Endothelial cell of hepatic sinusoid (primary cell): Measurements from ENCODE around the gene CLDND2.
"Not testable (repeated sequence)": the region's sequence is repeated elsewhere in the genome, so short reads cannot be mapped to it uniquely, and the experiment has no call there.

Experiments used
- in situ Hi-C: cut with HindIII; loops from 2 replicates; pipeline ENCODE4 v1.10.0; 2017; ENCODE audit warnings: low sequenced_read_pairs

Gene CLDND2

DNA sequence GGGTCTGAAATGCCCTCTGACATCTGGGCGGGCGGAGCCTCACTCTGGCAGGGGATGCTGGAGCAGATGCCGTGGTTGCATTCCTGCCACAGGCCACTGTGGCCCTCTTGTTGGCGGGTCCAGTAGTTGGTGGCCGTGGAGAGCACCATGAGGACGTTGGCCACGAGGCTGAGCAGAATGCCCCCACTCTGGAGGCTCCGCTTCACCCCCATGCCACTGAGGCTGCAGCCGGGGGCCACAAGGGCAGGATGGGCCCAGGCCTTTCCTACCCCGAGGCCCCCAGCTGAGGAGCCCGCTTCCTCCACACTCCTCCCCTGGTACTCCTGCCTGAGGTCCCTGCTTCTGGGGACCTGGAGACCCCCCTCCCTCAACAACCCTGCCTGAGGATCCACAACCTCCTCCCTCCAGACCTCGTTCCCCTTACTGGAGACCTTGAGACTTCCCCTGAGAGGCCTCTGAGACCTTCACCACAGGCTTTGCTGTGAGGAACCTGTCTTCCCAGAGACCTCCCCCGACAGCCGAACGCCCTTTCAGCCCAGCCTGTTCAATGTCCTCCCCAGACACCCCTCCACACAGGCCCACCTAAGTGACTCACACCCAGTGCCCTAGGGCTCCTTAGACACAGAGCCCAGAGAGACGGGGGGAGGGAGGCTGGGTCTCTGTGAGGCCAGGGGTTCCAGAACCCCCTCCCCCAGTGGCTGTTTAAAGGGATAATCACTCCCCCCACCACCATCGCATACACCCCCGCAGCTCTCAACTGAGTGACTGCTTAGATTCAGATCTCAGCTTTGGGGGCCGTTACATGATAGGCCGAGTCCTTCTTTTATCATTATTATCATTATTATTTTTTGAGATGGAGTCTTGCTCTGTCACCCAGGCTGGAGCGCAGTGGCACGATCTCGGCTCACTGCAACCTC lies at the start of gene CLDND2:
CLDND2 (minus strand) TSS at position 638 of the 917 bp plus-strand sequence; CDS start at position 212, 426 bp downstream.
- in situ Hi-C loops: no loop called here

DNA sequence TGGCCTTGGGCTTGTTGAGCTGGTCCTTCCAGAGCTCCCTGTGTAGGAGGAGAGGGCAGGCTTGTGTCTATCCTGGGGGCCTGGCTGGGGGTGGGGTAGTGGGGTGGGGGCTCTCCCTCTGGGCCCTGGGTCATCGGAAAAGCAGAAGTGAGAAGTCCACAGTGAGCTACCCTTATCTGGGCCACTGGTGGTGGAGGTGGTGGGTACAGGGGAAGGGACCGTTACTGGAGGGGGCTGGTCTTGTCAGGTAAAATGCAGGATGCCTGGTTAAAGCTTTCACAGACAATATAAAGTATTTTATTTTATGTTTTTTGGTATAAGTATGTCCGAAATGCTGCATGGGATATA lies 49.0 kb upstream of the CLDND2 start:
- in situ Hi-C loops: loop anchor here (10.0 kb wide), 1 partner anchor 63 kb away; no protein-coding TSS in a partner anchor

GRCh38 chr19:51417107-51417809 lies 48.5 kb upstream of the CLDND2 start, which contains the start of gene SIGLEC10:
TSS of gene SIGLEC10 (minus strand) at chr19:51417642. CDS start at chr19:51417581, 61 bp downstream.
- in situ Hi-C loops: loop anchor here (10.0 kb wide), 1 partner anchor 62 kb away; no protein-coding TSS in a partner anchor

DNA sequence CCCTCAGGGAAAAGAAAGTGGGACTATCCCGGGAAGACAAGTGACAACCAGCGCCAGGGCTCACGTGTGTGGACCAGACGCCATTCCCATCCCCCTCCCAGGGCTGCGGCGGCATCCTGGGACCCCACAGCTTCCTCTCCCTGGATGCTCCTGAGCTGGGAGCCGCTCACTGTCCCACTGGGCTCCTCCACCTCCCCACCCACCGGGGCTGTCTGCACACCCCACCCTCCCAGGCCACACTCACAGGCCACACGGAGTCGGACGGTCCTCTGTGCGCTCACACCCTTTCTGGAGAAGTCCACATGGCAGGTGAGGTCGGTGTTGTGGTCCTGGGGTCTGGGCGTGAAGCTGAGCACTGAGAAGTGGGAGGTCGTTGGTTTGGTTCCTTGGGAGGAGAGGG lies 47.6 kb upstream of the CLDND2 start:
- in situ Hi-C loops: loop anchor here (10.0 kb wide), 1 partner anchor 62 kb away; no protein-coding TSS in a partner anchor

- in situ Hi-C loops: loop anchor here (10.0 kb wide), 1 partner anchor 60 kb away; no protein-coding TSS in a partner anchor
Measured at GRCh38 chr19:51415187-51415586, 46.4 kb upstream of the CLDND2 start.

GRCh38 chr19:51410950-51411748 lies 42.3 kb upstream of the CLDND2 start:
- in situ Hi-C loops: loop anchor here (10.0 kb wide), 1 partner anchor 56 kb away; no protein-coding TSS in a partner anchor

DNA sequence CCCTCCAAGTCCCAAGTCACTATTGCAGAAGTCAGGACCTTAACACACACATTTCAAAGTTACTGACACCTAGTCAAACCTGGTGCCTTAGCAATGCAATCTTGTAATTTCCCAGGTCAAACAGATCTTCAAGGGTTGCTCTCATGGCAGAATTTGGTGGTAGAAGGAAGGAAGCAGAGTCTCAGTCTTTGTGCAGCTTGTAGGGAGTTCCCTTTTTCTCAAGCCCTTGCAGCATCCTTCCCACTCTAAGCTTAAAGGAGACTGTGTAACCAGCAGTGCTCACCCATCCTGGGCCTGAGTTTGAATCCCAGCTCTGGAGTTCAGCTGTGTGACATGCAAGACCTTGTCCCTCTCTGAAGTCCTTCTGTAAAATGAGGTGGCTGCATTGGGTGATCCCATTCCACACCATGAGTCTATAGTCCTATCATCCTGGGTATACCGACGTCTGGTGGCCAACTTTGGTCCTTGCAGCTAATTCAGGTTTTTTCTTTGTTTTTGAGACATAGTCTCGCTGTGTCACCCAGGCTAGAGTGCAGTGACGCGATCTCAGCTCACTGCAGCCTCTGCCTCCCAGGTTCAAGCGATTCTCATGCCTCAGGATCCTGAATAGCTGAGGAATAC lies 38.8 kb upstream of the CLDND2 start:
- in situ Hi-C loops: loop anchor here (5.0 kb wide), 1 partner anchor 75 kb away; no protein-coding TSS in a partner anchor

DNA sequence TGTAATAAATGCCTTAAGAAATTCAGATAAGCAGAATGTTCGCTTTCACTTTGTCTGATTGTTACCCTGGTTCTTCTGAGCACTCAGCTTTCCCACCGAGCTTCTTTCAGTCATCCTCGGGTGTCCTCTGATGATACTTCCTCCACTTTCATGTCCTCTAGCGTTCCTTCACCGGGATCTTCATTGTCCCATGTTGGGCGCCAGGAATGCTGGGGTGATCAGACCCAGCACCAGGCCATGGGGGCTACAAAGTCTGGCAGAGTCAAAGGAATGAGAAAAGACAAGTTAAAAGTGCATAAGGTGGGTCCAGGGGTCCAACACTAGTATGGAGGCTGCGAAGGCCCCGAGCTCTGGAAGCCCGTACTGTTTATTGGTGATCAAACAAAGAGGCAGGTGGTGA lies 33.3 kb upstream of the CLDND2 start:
- in situ Hi-C loops: no loop called here

DNA sequence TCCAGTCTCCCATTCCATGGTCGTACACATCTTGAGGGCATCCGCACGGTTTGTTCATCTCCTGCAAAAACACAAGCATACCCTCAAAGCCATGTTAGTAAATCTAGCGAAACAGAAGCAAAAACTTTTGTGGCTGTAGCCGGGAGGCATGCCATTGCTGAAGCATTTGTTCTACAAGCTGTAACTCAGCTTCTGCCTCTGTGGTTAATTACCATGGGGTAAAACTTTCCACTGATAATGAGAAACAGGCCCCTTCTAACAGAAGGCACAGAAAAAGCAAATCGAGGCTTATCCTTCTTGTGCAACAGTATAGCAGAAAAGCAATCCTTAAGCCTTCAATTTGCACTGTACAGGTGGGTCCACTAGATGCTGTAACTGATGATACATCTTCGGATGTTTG lies 31.1 kb upstream of the CLDND2 start:
- in situ Hi-C loops: not testable (repeated sequence)

DNA sequence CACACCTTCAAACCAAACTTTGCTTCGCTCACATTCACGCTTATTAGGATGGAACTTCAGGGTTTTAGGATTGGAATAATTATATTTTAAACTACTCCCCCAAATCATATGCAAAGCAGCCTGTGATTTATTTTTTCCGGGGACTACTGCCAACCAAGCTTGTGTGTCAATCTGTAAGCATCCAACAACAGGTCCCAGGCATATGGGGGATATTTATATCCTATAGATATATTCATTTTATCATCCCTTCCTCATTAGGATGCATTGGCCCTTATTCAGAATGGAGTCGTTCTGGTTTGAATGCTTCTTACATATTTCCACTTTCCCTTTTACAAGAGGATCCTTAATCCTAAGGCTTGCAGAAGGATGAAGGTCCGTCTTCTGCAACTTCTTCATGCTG lies 30.4 kb upstream of the CLDND2 start:
- in situ Hi-C loops: no loop called here

GRCh38 chr19:51398096-51398704 lies 29.4 kb upstream of the CLDND2 start:
- in situ Hi-C loops: no loop called here

GRCh38 chr19:51397453-51397852 lies 28.6 kb upstream of the CLDND2 start:
- in situ Hi-C loops: not testable (repeated sequence)

GRCh38 chr19:51396175-51396574 lies 27.4 kb upstream of the CLDND2 start:
- in situ Hi-C loops: no loop called here

- in situ Hi-C loops: no loop called here
Measured at GRCh38 chr19:51394050-51394836, 25.4 kb upstream of the CLDND2 start.

GRCh38 chr19:51392701-51393100 lies 23.9 kb upstream of the CLDND2 start:
- in situ Hi-C loops: no loop called here

DNA sequence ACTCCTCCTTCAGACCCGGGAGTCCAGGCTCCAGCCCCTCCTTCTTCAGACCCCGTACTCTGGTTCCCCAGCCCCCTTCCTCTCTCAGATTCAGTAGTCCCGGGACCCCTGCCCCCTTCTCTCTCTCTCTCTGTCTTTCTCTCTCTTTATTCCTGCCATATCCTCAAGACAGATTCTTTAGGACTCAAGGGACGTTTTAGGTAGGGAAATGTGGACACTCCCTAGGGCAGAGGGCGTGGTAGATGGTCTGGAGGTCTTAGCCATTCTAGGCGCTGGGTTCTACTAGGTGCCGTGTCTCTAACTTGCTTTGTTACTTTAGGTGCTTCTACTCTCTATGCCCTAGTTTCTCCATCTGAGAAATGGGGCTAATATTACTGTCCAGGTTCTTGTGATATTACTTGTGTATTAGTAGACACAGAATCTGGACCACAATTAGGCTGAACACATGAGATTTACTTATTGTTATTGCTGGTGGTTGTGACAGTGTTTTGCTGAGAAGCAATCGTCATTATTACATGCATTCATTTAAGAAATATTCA lies 22.3 kb upstream of the CLDND2 start:
- in situ Hi-C loops: no loop called here

GRCh38 chr19:51389143-51389542 lies 20.3 kb upstream of the CLDND2 start:
- in situ Hi-C loops: no loop called here

DNA sequence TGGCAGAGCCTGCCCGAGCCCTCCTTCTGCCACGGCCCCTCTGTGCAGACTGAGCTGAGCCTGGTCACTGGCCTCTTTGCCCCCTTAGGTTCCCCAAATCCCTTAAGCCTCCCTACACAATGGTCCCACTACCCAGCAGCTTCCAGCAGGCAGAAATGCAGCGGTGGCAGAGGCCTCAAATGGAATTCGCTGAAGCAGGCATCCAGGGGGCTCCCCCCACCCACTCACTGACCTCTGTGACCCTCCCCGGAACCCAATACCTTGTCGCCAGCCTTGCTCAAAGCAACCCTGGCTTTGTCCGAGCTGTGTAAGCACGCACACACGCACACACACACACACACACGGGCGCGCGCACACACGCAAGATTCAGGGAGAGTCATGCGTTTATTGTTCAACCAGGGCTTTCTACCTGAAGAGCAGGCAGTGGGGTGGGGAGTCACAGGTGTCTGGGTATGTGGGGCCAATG lies 19.2 kb upstream of the CLDND2 start, which contains the start of gene LIM2:
LIM2 (minus strand) TSS at position 51 of the 466 bp plus-strand sequence. CDS start 531 bp downstream, outside the sequence.
- in situ Hi-C loops: no loop called here
